Transverse colon (tissue), 4 donors: ENCODE measurements around the gene PRPF6. TPM values are rescaled to one million over a fixed set of nuclear protein-coding genes. Genes with fewer than 3 reads are reported as not detected.

Source experiments
- DNase-seq: peaks from one replicate; pipeline ENCODE4 v3.0.0-alpha.2; 2019
- H3K27ac ChIP-seq, 4 donors: fragments of 200-600 bp; sonication (generic); 2 replicates each; pipeline ENCODE4 v1.5.1; 2016 to 2018; ENCODE audit warnings: inconsistent platforms in 4 of 4
- H3K27me3 ChIP-seq: fragments of 200-600 bp; sonication (generic); 2 replicates; pipeline ENCODE4 v1.5.1; 2017; ENCODE audit warnings: inconsistent platforms
- H3K36me3 ChIP-seq, 4 donors: fragments of 200-600 bp; sonication (generic); 2 replicates each; pipeline ENCODE4 v1.5.1; 2017 to 2019; ENCODE audit warnings: inconsistent platforms in 4 of 4
- H3K4me1 ChIP-seq, 4 donors: fragments of 200-600 bp; sonication (generic); 2 replicates each; pipeline ENCODE4 v1.5.1; 2017 to 2020; ENCODE audit warnings: inconsistent platforms in 4 of 4
- H3K4me3 ChIP-seq, 4 donors: fragments of 200-600 bp; sonication (generic); 1 replicate in 1 of 4; 2 replicates in 3 of 4; pipeline versions ENCODE4 v1.5.1 to v1.6.1; 2017 to 2019; ENCODE audit warnings: inconsistent platforms in 4 of 4
- H3K9me3 ChIP-seq, 2 donors: fragments of 200-600 bp; sonication (generic); 2 replicates each; pipeline ENCODE4 v1.5.1; 2017 to 2019; ENCODE audit warnings: inconsistent platforms in 2 of 2
- CTCF ChIP-seq, 5 experiments: fragments of 200-600 bp in 3 of 5; fragments of 450-650 bp in 2 of 5; sonication (generic) in 3 of 5; IDR thresholded peaks; 1 replicate in 2 of 5; 2 replicates in 3 of 5; pipeline ENCODE4 v1.5.1; 2016 to 2017; ENCODE audit warnings: antibody characterized with exemption in 5 of 5, inconsistent platforms in 3 of 5, mild to moderate bottlenecking in 2 of 5, moderate library complexity in 1 of 5
- EP300 ChIP-seq: sonication (generic); formaldehyde crosslinking; IDR thresholded peaks from one replicate; pipeline ENCODE4 v1.6.1; 2017; ENCODE audit warnings: antibody characterized with exemption, low read depth
- POLR2A ChIP-seq: fragments of 450-650 bp; IDR thresholded peaks from one replicate; pipeline ENCODE4 v1.6.1; 2016; ENCODE audit warnings: antibody characterized with exemption, mild to moderate bottlenecking, moderate library complexity
- POLR2AphosphoS5 ChIP-seq, 3 donors: sonication (generic); formaldehyde crosslinking; IDR thresholded peaks; one replicate each; pipeline ENCODE4 v1.6.1; 2016; ENCODE audit warnings: antibody characterized with exemption in 3 of 3
- WGBS, 2 donors: methylation state at CpG; one replicate each; pipeline ENCODE4 v1.1.5; 2018; ENCODE audit warnings: low coverage in 1 of 2; 5-methylcytosine and 5-hydroxymethylcytosine counted together
- in situ Hi-C, 4 donors: fragments of 200-750 bp; cut with MboI; loops; one replicate each; pipeline versions ENCODE4 v1.15.0 to v1.15.1; 2017; ENCODE audit warnings: low sequenced_read_pairs in 3 of 4, low pct_ligation_motif_present in 1 of 4, low pct_unique_long_range_greater_than_20kb in 1 of 4
- intact Hi-C: fragments of 100-400 bp; cut with DNase I; formaldehyde crosslinking; loops from one replicate; pipeline ENCODE4 v1.15.1; 2023; ENCODE audit warnings: low total_unique reads
- total RNA-seq, 4 donors: library from RNA; depleted of rRNA; stranded (reverse); fragments of >200 nt; gene quantifications; one replicate each; pipeline ENCODE4 v1.1.0, GENCODE V29; 2016

Gene PRPF6
- total RNA-seq, 4 donors from 2014 or later, result 29.2 to 55.7 (median 51.8) TPM

GRCh38 chr20:63947638-63948456 lies 33.1 kb upstream of the PRPF6 start:
- no peak for DNase-seq
- H3K27ac ChIP-seq, result peak overlapping the region; percentile 82 to 93 (median 84)

GRCh38 chr20:63950701-63951397 lies 30.1 kb upstream of the PRPF6 start:
- Histone ChIP-seq H3K4me3 (no peak overlapping the region), H3K4me1 (peaks cover 64 to 73% (median 70%) of the 10 kb centered on the region in 4 donors), H3K36me3 (peaks cover 0 to 4% (median 0%) of the 10 kb centered on the region in 4 donors), H3K27ac (peak overlapping the region; percentile 82 to 93 (median 84)), H3K9me3 (no peaks in the 10 kb centered on the region), H3K27me3 (no peaks in the 10 kb centered on the region)
- WGBS, 2 donors, result 78% methylated on average over 19 of the region's 20 CpGs; no CpG with 5 or more reads in 1 of the 2 donors
- TF ChIP-seq EP300 (no peak), POLR2AphosphoS5 (IDR thresholded peaks at IDR 0.05) (no peak), CTCF (IDR thresholded peaks at IDR 0.05) (no peak), POLR2A (no peak)
- intact Hi-C loops, result no loop called here
- in situ Hi-C loops, result no loop called here
- no peak for DNase-seq

More at GRCh38 chr20:63947638-63948456, 33.1 kb upstream of the PRPF6 start:
- Histone ChIP-seq H3K36me3 (peaks cover 0 to 21% (median 7%) of the 10 kb centered on the region in 4 donors), H3K4me1 (peaks cover 46 to 51% (median 48%) of the 10 kb centered on the region in 4 donors), H3K4me3 (no peak overlapping the region), H3K9me3 (no peaks in the 10 kb centered on the region), H3K27me3 (no peaks in the 10 kb centered on the region)
- 27 to 44% methylated on average over 9 to 27 of the region's 27 CpGs for WGBS, 2 donors
- TF ChIP-seq POLR2A (no peak), POLR2AphosphoS5 (IDR thresholded peaks at IDR 0.05) (no peak), EP300 (no peak), CTCF (IDR thresholded peaks at IDR 0.05) (no peak)
- in situ Hi-C loops (no loop called here), intact Hi-C loops (no loop called here)

- peak overlapping the region; percentile 82 to 93 (median 84) for H3K27ac ChIP-seq
- H3K4me1 ChIP-seq, result peaks cover 64 to 74% (median 70%) of the 10 kb centered on the region in 4 donors
- no peaks in the 10 kb centered on the region for H3K36me3 ChIP-seq
- peak; percentile 77 for DNase-seq
- H3K9me3 ChIP-seq, result no peaks in the 10 kb centered on the region
- H3K27me3 ChIP-seq, result no peaks in the 10 kb centered on the region
- in situ Hi-C loops (no loop called here), intact Hi-C loops (no loop called here)
- TF ChIP-seq POLR2AphosphoS5 (IDR thresholded peaks at IDR 0.05), result peak in 1 of 3 donors; percentile 59
- peak; percentile 38 for TF ChIP-seq POLR2A
- TF ChIP-seq CTCF (IDR thresholded peaks at IDR 0.05), result no peak
- no peak overlapping the region for H3K4me3 ChIP-seq
- 66% methylated on average over 12 of the region's 17 CpGs; no CpG with 5 or more reads in 1 of the 2 donors for WGBS, 2 donors
These were observed 29.3 kb upstream of the PRPF6 start for GRCh38 chr20:63951398-63952209.

- DNase-seq, result no peak
- 74% methylated on average over 15 of the region's 15 CpGs; no CpG with 5 or more reads in 1 of the 2 donors for WGBS, 2 donors
- Histone ChIP-seq H3K4me1 (peaks cover 62 to 79% (median 76%) of the 10 kb centered on the region in 4 donors), H3K4me3 (no peak overlapping the region), H3K27ac (peak overlapping the region; percentile 82 to 93 (median 84)), H3K9me3 (no peaks in the 10 kb centered on the region), H3K27me3 (no peaks in the 10 kb centered on the region), H3K36me3 (no peaks in the 10 kb centered on the region)
- in situ Hi-C loops, result no loop called here
- intact Hi-C loops, result no loop called here
- TF ChIP-seq POLR2A, result no peak
- TF ChIP-seq POLR2AphosphoS5 (IDR thresholded peaks at IDR 0.05), result no peak
- no peak for TF ChIP-seq CTCF (IDR thresholded peaks at IDR 0.05)
- no peak for TF ChIP-seq EP300
These were observed 28.8 kb upstream of the PRPF6 start for GRCh38 chr20:63952210-63952535.
